HG03378 (cell line): ENCODE measurements around the gene PWWP2A.
"Not testable (repeated sequence)": the region's sequence is repeated elsewhere in the genome, so short reads cannot be mapped to it uniquely, and the experiment has no call there.

Experiments used
- ATAC-seq: cut with Tn5 transposase; IDR thresholded peaks from one replicate; pipeline ENCODE4 v1.9.1; 2021; ENCODE audit warnings: mild to moderate bottlenecking, moderate library complexity; ENCODE audit not compliant: unreplicated experiment

The PWWP2A gene

GRCh38 chr5:160119142-160119904 is at the start of gene PWWP2A:
Gene PWWP2A, minus strand, starts transcription at chr5:160119450. Its CDS starts 62 bp downstream, at chr5:160119388.
- peak; percentile 95 for ATAC-seq

- ATAC-seq = no peak
These were observed 48.4 kb upstream of the PWWP2A start for GRCh38 chr5:160167624-160168165.

GRCh38 chr5:160166973-160167623 is 47.8 kb upstream of the PWWP2A start:
- ATAC-seq = no peak

- ATAC-seq = no peak
These were observed 47.1 kb upstream of the PWWP2A start for GRCh38 chr5:160166069-160166972.

- no peak for ATAC-seq
These were observed 46.2 kb upstream of the PWWP2A start for GRCh38 chr5:160165137-160166068.

GRCh38 chr5:160162910-160163309 is 43.7 kb upstream of the PWWP2A start:
- ATAC-seq = no peak

GRCh38 chr5:160161626-160162025 is 42.4 kb upstream of the PWWP2A start:
- ATAC-seq = no peak

- not testable (repeated sequence) for ATAC-seq
These were observed 41.6 kb upstream of the PWWP2A start for GRCh38 chr5:160160875-160161274.

- no peak for ATAC-seq
These were observed 40.9 kb upstream of the PWWP2A start for GRCh38 chr5:160159991-160160792.

GRCh38 chr5:160158087-160158486 is 38.8 kb upstream of the PWWP2A start:
- ATAC-seq = no peak

GRCh38 chr5:160155017-160155750 is 35.9 kb upstream of the PWWP2A start:
- no peak for ATAC-seq

GRCh38 chr5:160152901-160153300 is 33.7 kb upstream of the PWWP2A start:
- no peak for ATAC-seq

- no peak for ATAC-seq
These were observed 33.0 kb upstream of the PWWP2A start for GRCh38 chr5:160152287-160152686.

GRCh38 chr5:160151017-160151416 is 31.8 kb upstream of the PWWP2A start:
- ATAC-seq = no peak

GRCh38 chr5:160150381-160150780 is 31.1 kb upstream of the PWWP2A start:
- ATAC-seq = no peak

GRCh38 chr5:160144436-160144835 is 25.2 kb upstream of the PWWP2A start:
- ATAC-seq = not testable (repeated sequence)

GRCh38 chr5:160134332-160134731 is 15.1 kb upstream of the PWWP2A start:
- ATAC-seq = no peak

- no peak for ATAC-seq
These were observed 14.7 kb upstream of the PWWP2A start for GRCh38 chr5:160133918-160134304.
